Nephron (organoid): ENCODE results near the gene CARMIL1.
A peak's percentile ranks its signal among the peaks of the same experiment; 100 is the strongest.

Experiments used
- H3K27ac Mint-ChIP-seq, 3 experiments: 2 replicates each; pipeline ENCODE4 v1.8.0; 2020; ENCODE audit warnings: mixed read lengths in 3 of 3, mild to moderate bottlenecking in 2 of 3, moderate library complexity in 1 of 3
- H3K27me3 Mint-ChIP-seq: 2 replicates; pipeline ENCODE4 v1.8.0; 2021; ENCODE audit warnings: low read depth, mild to moderate bottlenecking, moderate library complexity, mixed read lengths
- H3K36me3 Mint-ChIP-seq: 2 replicates; pipeline ENCODE4 v1.8.0; 2020; ENCODE audit warnings: low read depth, mixed read lengths
- H3K4me1 Mint-ChIP-seq: 2 replicates; pipeline ENCODE4 v1.8.0; 2020; ENCODE audit warnings: mixed read lengths
- H3K4me3 Mint-ChIP-seq, 3 experiments: 2 replicates each; pipeline ENCODE4 v1.8.0; 2020; ENCODE audit warnings: mild to moderate bottlenecking in 3 of 3, mixed read lengths in 3 of 3, moderate library complexity in 2 of 3
- H3K9me3 Mint-ChIP-seq: 2 replicates; pipeline ENCODE4 v1.8.0; 2020; ENCODE audit warnings: mixed read lengths
- TF ChIP-seq, protein P1 (sequence below), 3 experiments: fragments of 200-600 bp; sonication (generic); IDR thresholded peaks; one replicate each; pipeline ENCODE4 v1.5.0; 2021; ENCODE audit warnings: antibody characterized with exemption in 3 of 3; ENCODE audit not compliant: unreplicated experiment in 3 of 3

The CARMIL1 gene

DNA sequence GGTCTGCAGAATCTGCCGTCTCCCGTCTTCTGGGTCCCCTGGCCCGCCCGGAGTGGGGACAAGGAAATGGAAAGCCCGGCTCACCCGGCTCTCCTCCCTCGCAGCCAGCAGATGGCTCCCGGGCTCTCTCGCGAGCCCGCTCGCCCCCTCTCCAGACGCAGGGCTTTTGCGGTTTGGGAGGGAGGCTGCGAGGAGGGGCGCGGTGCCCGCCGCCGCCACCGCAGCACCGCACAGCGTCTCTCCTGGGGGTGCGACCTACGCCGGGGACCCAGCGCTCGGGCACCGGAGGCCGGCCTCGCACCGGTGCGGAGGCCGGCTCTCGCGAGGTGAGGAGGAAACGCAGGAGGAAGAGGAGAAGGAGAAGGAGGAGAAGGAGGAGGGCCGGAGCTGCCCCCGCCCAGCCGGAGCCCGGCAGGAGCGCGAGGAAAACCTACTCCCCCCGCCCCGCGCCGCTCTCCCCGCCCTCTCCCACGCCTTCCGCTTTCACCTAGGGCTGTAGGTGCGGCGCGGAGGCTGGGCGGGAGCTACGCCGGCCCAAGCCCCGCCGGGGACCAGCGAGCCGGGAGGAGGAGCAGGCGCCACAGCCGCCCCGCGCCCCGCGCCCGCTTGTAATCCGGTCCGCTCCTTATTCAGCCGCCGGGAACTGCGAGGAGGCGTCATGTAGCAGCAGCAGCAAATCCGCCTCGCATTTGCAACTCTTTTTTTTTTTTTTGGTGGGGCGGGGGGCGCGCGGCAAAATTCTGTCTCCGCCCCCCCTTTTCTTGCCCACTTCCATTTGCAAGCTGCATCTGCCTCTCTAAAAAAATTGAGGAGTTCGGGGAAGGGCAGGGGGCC, at the start of gene CARMIL1:
CARMIL1 (plus strand) TSS at position 461 of the 834 bp plus-strand sequence. CDS start 422 bp downstream, outside the sequence.
- Mint-ChIP-seq H3K27ac (peak within 1 kb of the TSS; percentile 87 to 96 (median 94)), H3K4me1 (peaks cover 29% of the 10 kb centered on the region), H3K4me3 (peak within 1 kb of the TSS; percentile 91 to 97 (median 96)), H3K36me3 (no peaks in the 10 kb centered on the region), H3K27me3 (peaks cover 11% of the 10 kb centered on the region), H3K9me3 (no peaks in the 10 kb centered on the region)
- TF ChIP-seq, protein P1, sequence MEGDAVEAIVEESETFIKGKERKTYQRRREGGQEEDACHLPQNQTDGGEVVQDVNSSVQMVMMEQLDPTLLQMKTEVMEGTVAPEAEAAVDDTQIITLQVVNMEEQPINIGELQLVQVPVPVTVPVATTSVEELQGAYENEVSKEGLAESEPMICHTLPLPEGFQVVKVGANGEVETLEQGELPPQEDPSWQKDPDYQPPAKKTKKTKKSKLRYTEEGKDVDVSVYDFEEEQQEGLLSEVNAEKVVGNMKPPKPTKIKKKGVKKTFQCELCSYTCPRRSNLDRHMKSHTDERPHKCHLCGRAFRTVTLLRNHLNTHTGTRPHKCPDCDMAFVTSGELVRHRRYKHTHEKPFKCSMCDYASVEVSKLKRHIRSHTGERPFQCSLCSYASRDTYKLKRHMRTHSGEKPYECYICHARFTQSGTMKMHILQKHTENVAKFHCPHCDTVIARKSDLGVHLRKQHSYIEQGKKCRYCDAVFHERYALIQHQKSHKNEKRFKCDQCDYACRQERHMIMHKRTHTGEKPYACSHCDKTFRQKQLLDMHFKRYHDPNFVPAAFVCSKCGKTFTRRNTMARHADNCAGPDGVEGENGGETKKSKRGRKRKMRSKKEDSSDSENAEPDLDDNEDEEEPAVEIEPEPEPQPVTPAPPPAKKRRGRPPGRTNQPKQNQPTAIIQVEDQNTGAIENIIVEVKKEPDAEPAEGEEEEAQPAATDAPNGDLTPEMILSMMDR (IDR thresholded peaks at IDR 0.05; ENCODE audit: unreplicated experiment in 3 of 3), result peak; percentile 81 to 87 (median 85)

DNA sequence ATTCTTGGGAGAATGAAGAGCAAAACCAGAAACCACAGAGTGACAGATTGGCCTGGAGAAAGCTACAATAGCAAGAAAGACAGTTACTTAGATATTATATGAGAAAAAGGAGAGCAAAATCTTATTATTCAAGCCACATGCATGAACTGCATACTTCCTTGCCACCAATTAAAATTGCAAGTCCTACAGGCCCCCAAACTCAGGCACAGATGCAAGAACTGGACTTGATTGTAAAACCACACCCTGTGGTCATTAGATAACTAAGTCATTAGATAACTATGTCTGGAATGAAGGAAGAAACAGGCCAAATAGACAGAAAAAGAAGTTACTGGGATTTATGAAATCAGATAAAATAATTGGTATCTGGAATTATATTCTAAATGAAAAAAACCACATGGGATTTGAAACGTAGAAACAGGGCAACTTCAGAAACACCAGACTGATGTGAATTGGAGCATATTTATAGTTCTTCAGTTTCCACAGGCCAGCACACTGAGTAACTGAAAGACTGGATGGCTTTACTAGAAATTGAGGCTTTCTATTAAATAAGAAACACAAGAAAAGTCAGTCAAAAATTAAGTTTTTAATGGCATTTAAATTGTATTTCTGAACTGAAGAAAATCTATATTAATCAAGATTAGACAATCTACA, 49.4 kb upstream of the CARMIL1 start:
- no peaks in the 10 kb centered on the region for H3K9me3 Mint-ChIP-seq
- H3K27ac Mint-ChIP-seq, result no peak overlapping the region
- no peak overlapping the region for H3K4me3 Mint-ChIP-seq
- peaks cover 10% of the 10 kb centered on the region for H3K27me3 Mint-ChIP-seq
- TF ChIP-seq, protein P1 (IDR thresholded peaks at IDR 0.05; ENCODE audit: unreplicated experiment in 3 of 3), result no peak
- no peaks in the 10 kb centered on the region for H3K36me3 Mint-ChIP-seq
- peaks cover 10% of the 10 kb centered on the region for H3K4me1 Mint-ChIP-seq

DNA sequence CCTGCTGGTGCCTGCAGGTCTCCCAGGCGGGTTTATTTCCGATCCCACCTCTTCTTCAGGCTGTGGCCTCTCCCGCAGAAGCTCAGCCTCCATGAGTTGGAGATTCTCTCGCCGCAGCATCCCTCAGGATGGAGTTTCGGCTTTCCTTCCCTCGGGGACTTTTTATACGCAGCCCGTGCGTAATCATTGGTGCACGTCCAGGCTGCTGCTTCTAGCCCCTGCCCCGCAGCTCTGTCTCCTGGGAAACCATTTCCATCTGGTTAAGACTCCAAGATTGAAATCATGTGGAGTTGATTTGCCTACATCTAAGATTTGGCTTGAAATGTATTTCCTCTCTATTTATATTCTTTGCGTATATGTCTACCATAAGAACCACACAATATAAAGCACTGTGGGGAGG, 46.7 kb upstream of the CARMIL1 start:
- H3K27me3 Mint-ChIP-seq, result peaks cover 14% of the 10 kb centered on the region
- no peaks in the 10 kb centered on the region for H3K9me3 Mint-ChIP-seq
- H3K36me3 Mint-ChIP-seq, result no peaks in the 10 kb centered on the region
- peak overlapping the region in 1 of 3 experiments; percentile 16 for H3K27ac Mint-ChIP-seq
- TF ChIP-seq, protein P1 (IDR thresholded peaks at IDR 0.05; ENCODE audit: unreplicated experiment in 3 of 3), result no peak
- peaks cover 10% of the 10 kb centered on the region for H3K4me1 Mint-ChIP-seq
- no peak overlapping the region for H3K4me3 Mint-ChIP-seq

DNA sequence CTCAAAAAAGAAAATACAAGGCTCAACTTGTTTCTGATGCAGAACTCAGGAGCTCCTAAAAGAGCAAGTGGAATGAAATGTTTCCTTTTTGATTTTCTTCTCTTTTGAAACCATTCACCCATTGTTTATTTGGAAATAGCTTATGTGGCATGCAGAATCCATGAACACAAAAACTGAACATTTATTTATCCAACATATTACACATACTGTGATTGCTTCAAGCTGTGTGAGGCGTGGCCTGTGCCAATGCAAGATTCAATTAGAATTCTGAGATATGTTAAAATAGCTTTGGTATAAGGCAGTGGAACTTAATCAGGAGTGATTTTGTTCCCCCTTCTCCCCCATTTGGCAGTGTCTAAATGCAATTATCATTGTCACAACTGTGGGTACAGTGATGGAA, 45.9 kb upstream of the CARMIL1 start:
- TF ChIP-seq, protein P1 (IDR thresholded peaks at IDR 0.05; ENCODE audit: unreplicated experiment in 3 of 3), result no peak
- H3K9me3 Mint-ChIP-seq, result no peaks in the 10 kb centered on the region
- H3K27ac Mint-ChIP-seq, result no peak overlapping the region
- H3K36me3 Mint-ChIP-seq, result no peaks in the 10 kb centered on the region
- H3K4me1 Mint-ChIP-seq, result peaks cover 10% of the 10 kb centered on the region
- peaks cover 14% of the 10 kb centered on the region for H3K27me3 Mint-ChIP-seq
- no peak overlapping the region for H3K4me3 Mint-ChIP-seq

DNA sequence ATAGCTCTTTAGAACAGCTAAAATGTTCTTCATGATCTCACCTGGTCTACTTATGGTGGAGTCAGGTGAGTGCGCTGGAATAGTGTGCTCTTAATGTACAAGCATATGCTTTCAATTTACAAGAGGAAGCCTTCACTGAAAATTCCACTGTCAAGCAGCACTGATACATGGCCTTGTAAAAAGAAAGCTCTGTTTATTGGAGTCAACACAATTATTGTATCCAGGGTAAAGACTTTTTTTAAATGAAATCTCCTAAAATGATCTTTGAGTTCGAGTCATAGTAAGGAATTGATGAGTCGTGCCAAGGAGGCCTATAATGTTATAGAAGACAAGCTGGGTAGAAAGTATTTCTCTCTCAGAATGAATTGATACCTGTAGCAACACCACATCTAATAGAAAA, 41.6 kb upstream of the CARMIL1 start:
- H3K4me1 Mint-ChIP-seq, result peaks cover 19% of the 10 kb centered on the region
- TF ChIP-seq, protein P1 (IDR thresholded peaks at IDR 0.05; ENCODE audit: unreplicated experiment in 3 of 3), result no peak
- peaks cover 10% of the 10 kb centered on the region for H3K27me3 Mint-ChIP-seq
- no peak overlapping the region for H3K4me3 Mint-ChIP-seq
- H3K27ac Mint-ChIP-seq, result no peak overlapping the region
- no peaks in the 10 kb centered on the region for H3K9me3 Mint-ChIP-seq
- H3K36me3 Mint-ChIP-seq, result no peaks in the 10 kb centered on the region
